Mammary epithelial cell (primary cell): ENCODE data around the gene XPNPEP3.

ENCODE experiments used
- EZH2 ChIP-seq: IDR thresholded peaks from 2 replicates; pipeline ENCODE4 v1.6.1; 2012; ENCODE audit warnings: low read length, inconsistent platforms, borderline replicate concordance
- TF ChIP-seq, protein P1 (sequence below), 2 donors: IDR thresholded peaks in 1 of 2; conservative IDR thresholded peaks in 1 of 2; 2 replicates each; pipeline ENCODE4 v1.5.1; 2011 to 2012; ENCODE audit warnings: inconsistent platforms in 2 of 2, low read length in 2 of 2, mild to moderate bottlenecking in 2 of 2, control low read depth in 1 of 2, low read depth in 1 of 2; ENCODE audit not compliant: insufficient read depth in 1 of 2; ENCODE audit errors: extremely low read depth in 1 of 2

- TF ChIP-seq, protein P1, sequence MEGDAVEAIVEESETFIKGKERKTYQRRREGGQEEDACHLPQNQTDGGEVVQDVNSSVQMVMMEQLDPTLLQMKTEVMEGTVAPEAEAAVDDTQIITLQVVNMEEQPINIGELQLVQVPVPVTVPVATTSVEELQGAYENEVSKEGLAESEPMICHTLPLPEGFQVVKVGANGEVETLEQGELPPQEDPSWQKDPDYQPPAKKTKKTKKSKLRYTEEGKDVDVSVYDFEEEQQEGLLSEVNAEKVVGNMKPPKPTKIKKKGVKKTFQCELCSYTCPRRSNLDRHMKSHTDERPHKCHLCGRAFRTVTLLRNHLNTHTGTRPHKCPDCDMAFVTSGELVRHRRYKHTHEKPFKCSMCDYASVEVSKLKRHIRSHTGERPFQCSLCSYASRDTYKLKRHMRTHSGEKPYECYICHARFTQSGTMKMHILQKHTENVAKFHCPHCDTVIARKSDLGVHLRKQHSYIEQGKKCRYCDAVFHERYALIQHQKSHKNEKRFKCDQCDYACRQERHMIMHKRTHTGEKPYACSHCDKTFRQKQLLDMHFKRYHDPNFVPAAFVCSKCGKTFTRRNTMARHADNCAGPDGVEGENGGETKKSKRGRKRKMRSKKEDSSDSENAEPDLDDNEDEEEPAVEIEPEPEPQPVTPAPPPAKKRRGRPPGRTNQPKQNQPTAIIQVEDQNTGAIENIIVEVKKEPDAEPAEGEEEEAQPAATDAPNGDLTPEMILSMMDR (conservative IDR thresholded peaks at IDR 0.05 in 1 of 2, IDR thresholded peaks at IDR 0.05 in 1 of 2; ENCODE audit: extremely low read depth in 1 of 2, insufficient read depth in 1 of 2, low read depth in 1 of 2, low read length in 2 of 2) = no peak
- no peak for TF ChIP-seq EZH2
These were observed 3.6 kb upstream of the XPNPEP3 start for GRCh38 chr22:40853333-40853732.
